HG03469 (cell line): ENCODE measurements around the gene BSPRY.
"Not testable (repeated sequence)": the region's sequence is repeated elsewhere in the genome, so short reads cannot be mapped to it uniquely, and the experiment has no call there.

ENCODE experiments used
- ATAC-seq: cut with Tn5 transposase; IDR thresholded peaks from one replicate; pipeline ENCODE4 v1.9.1; 2021; ENCODE audit warnings: mild to moderate bottlenecking, moderate library complexity, moderate number of reproducible peaks; ENCODE audit not compliant: unreplicated experiment

The BSPRY gene

DNA sequence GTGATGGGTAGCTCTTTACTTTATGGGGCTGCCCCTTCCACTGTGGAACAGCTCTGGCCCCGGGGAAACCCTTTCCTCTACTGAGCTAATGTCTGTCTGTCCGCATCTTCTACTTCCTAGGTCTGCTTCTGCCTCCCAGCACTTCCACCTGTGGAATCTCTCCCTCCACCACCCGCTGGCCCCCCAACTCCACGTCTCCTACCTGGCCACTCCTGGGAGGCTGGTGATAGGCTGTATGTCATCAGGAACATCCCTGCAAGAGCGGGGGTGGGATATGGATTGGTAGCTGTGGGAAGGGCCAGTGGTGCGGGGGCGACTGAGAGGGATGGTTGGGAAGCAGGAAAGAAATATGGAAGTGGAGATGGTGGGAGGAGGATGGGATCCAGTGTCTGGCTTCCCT is 42.6 kb downstream of the BSPRY start:
- no peak for ATAC-seq

DNA sequence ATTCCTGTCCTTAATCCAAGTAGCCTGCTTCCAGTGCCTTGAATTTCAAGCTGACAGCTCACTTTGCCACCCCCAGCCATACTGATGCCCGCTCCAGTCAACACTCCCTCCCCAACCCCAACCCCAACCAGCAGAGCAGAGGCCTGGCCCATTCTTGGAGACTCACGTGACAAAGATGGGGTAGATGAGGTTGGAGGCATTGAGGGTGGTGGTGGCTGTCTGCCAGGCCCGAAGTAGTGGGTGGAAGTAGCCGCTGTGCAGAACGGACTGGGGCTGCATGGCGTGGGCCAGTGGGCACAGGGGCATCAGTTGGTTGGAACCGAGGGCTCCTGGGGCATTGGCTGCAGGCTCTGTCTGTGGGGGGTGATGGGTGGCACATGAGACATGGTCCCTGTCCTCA is 43.9 kb downstream of the BSPRY start:
- no peak for ATAC-seq

DNA sequence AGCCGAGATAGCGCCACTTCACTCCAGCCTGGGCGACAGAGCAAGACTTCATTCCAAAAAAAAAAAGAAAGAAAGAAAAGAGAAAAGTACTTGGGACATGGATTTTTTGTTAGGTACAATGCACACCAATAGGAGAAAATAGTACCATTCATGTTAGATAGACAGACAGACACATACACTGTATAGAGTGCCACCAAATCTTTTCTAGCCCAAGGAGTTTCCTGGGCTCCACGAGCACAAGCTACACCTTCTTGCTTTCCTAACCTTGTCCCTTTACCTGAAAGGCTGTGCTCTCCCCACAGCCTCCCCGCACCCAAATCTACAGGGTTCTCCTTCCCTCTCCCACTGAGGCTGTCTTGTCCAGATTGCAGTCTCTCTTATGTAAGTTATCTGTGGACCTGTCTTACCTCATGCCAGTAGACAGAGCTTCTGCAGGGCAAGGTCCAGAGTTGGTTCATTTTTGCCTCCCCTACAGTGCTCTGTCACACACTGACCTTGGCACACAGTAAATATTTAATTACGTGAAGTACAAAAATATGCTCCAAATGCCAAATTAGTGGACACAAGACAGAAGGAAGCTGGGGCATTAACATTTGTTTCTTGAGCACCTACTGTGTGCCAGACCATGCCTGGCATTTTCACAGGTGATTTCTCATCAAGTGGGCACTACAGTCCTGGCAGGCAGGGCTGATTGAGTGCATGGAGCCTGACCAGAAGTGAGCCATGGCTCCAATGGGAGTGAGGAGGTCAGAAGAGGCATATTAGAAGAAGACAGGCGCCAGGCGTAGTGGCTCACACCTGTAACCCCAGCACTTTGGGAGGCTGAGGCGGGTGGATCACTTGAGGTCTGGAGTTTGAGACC is 45.9 kb downstream of the BSPRY start:
- no peak for ATAC-seq

DNA sequence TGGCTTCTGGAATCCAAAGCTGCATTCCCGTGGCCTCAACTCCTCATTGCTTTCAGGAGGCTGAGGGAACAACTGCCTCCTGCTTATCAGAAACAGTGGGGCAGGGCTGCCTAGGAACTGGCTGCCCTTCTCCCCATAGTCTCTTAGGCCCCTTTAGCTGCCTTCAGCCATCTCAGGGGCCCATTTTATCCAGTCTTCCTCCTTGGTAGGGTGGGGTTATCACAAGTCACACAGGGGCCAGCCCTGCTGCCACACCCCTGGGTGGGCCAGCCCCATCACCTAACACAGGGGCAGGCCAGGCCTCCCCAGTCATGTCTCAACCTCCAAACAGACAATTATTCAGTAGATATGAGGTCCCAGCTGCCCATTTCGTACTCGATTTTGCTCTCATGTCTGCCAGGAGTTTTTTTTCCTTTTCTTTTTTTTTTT is 47.9 kb downstream of the BSPRY start:
- no peak for ATAC-seq

DNA sequence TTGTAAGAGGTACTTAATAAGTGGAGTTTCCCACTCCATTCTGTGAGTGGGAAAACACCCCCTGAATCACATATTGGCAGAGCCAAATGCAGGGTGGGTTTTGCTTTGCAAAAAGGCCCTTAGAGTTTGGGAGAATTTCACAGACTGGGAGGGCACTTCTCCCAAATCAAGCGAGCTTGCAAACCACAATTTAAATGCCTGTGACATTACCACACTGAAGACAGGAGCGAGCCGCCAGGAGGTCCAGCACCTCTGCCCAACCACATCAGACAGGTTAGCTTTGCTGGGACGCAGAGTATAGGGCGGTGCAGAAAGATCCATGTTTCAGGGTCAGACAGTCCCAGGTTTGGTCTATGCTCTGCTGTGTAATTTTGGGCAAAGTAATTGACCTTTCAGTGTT is 49.5 kb downstream of the BSPRY start:
- ATAC-seq, result no peak

DNA sequence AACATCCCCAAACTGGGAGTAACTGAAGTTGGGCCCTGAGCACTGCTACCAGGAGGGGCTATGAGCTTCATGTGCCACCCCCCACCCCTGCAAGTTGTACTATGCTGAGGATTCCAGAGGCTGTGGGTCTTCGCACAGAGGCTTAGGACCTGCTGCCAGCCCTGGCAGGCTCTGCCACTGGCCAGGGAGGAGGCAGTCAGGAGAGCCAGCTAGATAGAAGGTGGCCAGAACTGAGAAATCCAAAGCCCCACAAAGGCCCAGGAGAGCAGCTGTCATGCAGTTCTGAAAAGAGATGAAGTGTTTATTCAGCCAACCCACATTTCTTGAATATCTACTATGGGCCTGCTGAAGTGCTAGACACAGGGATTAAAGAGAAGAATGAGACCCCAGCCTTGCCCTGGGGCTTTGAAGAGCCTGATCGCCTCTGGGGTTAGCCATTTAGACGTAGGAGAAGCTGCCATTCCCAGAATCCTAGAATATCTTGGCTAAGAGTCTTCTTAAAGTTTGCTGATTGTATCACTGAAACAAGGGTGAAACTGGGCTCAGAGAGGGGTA is 50.4 kb downstream of the BSPRY start:
- no peak for ATAC-seq

DNA sequence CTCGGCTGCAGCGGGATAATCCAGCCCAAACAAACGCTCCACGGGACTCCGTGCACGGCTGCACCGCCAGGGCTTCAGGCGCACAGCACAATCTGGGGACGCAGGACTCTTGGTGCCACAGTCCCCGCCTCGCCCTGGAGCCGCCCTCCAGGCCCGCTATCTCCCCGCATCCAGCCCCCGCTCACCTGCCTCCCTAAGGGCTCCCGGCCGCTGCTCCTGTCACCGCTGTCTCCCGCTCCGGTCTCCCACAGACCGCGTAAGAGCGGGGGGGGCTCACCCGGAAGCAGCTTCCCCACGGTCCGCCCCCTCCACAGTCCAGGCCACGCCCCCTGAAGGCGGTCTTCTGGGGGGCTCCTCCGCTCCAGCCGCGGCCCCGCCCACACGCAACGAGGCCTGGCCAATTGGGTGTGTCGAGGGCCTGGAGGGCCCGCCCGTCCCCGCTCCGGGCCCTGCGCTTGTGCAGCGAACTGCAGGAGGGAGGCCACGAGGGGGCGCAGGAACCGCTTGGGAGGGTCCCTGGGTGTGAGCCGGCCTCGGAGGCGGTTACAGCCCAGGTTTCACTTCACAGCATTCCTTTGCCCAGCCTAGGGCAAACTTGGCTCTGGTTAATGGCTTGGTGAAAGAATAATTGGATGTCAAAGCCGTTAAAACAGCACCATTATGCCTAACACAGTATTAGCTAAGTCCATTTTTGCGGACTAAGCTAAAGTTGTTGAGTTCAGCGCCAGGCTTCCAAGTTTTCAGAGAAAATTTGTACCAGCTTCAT is 51.9 kb downstream of the BSPRY start, which contains the start of gene ALAD:
Gene ALAD (minus strand): TSS at position 258 of the 766 bp plus-strand sequence. CDS start 7,725 bp downstream, outside the sequence.
- ATAC-seq, result peak; percentile 97

DNA sequence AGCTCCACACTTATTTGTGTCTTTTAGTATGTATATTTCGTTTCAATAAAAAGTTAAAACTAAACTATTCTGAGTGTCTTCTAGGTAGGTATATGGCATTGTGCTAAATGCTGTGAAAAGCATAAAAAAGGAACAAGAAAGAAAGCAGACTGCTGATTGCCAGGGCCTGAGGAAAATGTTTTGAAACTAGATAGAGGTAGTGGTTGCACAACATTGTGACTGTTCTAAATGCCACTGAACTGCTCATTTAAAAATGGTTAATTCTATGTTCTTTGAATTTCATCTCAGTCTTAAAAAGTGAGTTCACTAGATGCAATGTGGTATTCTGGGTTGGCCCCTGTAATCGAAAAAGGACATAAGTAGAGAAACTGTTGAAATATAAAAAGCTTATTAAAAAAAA is 54.3 kb downstream of the BSPRY start:
- ATAC-seq, result no peak

DNA sequence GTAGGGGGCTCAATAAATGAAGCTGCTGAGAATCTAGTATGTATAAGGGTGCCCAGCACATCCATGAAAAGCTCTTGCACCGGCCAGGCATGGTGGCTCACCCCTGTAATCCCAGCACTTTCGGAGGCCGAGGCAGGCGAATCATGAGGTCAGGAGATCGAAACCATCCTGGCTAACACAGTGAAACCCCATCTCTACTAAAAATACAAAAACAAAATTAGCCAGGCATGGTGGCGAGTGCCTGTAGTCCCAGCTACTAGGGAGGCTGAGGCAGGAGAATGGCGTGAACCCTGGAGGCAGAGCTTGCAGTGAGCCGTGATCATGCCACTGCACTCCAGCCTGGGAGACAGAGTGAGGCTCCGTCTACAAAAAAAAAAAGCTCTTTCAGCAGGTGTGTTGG is 57.0 kb downstream of the BSPRY start:
- not testable (repeated sequence) for ATAC-seq

DNA sequence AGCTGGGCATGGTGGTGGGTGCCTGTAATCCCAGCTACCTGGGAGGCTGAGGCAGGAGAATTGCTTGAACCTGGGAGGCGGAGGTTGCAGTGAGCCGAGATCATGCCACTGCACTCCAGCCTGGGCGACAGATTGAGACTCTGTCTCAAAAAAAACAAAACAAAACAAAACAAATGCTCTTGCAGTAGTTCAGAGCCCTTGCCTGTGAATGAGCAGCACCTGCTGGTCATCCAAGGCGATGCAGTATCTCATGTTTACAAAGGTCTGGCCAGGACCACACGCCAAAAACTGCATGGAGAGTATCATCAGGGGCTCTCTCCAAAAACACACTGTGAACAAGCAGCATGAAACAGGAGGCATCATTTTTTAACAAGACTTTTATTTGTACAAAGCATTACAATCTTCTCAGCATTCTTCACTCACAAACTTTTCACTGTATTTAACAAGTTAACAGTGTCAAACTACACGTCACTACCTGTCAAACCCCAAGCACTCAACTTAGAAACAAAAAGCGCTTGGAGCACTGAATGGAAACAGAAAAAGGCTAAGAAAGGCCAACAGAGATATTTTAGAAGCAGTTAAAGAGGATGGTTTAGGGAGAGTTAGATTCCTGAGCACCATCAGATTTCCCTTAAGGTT is 57.7 kb downstream of the BSPRY start:
- ATAC-seq, result not testable (repeated sequence)

DNA sequence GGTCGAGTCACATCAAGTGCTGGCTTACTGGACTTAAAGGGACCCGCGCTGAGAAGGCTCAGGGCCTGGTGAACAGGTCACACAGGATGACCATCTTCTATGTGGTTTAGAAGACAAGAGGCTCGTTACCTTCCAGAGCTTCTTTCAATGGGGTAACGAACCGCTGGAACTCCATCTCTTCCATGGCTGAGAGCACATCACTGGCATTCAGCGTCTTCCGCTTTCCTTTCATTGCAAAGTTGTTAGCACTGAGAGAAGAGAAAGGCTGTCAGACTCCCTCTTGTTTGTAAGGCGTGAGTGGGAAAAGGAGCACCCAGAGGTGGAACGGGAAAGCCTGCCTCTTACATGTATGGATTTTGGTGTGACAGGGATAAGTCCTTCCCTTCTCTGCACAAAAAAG is 60.1 kb downstream of the BSPRY start:
- ATAC-seq, result no peak

DNA sequence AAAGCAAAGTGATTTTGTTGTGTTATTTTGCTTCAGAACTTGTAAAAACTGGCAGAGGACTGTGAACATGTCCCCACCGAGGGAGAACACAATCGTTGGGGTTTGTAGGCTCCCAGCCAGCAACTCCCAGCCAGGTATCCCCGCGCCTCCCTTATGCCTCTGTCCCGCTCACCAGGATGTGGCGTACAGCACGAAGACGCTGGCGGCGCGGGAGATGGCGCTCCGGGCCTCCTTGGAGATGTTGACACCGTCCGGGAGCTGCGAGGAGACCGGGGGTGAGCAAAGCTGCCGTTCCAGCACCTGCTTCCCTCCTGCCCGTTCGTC is 60.5 kb downstream of the BSPRY start:
- ATAC-seq, result peak; percentile 1

DNA sequence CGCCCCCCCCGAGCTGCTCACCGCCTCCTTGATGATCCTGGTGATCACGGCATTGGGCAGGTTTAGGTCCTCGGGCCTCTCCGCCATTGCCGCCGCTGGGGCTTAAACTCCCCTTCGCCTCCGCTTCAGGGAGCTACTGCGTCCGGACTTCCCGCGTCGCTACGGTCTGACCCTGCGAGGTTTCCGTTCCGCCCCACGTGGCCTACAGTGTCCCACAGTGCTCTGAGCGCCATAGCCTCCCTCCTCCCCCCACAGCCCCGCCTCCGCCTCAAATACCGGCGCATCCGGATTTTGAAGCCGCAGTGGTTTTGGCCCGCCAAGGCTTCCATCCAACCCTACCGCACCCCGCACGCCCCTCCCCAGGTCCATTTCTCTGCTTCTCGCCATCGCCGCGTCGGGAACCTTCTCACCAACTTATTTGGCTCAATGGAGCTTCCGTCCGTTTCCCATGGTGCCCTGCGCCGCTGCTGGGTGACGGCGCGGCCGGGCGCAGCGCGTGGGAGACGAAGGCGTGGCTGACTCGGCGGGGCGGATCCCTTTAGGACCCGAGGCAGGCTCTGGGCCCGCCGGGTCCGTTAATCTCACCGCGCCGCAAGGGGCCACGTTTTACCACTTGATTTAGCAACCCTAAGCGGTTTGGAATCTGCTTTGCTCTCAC is 61.0 kb downstream of the BSPRY start, which contains the start of the genes C9orf43 and POLE3:
Gene C9orf43 (plus strand): TSS at position 541 of the 658 bp plus-strand sequence. CDS start 2,747 bp downstream, outside the sequence.
Gene POLE3 (minus strand): TSS at position 469 of the 658 bp plus-strand sequence. CDS start 382 bp downstream, at position 87.
- peak; percentile 83 for ATAC-seq

DNA sequence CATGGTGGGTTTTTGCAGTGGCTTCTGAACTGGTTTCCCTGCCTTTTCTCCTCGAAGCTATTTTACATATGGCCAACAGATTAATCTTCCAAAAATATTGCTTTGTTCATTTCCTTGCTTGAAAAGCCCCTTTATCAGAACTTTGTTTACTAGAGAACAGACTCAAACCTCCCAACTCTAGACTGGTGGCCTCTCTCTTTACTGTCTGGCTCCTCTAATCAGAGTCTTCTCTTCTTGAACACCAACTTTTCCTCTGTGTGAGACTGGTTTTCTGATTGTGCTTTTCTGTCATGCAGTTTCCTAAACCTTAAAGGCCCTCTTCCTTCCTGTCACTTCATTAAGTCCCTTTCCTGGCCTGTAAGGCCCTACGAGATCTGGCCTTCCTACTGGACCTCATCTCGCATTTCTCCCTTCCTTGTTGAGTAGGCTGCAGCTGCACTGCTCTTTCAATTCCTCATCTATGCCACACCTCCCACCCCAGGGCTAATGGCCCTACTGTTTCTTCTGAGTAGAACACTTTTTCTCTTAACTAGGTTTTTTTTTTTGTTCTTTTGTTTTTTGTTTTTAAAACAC is 66.9 kb downstream of the BSPRY start:
- peak; percentile 79 for ATAC-seq

DNA sequence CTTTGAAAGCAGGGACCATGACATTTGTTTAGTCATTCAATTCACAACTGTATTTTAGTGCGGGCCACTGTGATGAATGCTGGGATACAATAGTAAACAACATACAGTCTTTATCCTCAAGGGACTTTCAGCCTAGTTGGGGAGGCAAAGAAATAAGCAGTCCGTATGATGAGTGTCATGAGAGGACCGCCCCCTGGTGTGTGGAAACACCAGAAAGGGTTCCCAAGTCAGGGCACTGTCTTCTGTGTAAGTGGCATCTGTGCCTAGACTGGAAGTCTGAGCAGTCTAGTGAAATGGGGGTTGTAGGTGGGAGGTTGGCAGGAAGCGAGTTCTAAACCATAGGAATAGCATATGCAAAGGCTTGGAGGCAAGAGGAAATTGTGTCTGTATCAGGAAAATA is 68.0 kb downstream of the BSPRY start:
- ATAC-seq, result no peak
